ENCODE results near the gene NRN1.
A peak's percentile ranks its signal among the peaks of the same experiment; 100 is the strongest.
"Not testable (repeated sequence)": the region's sequence is repeated elsewhere in the genome, so short reads cannot be mapped to it uniquely, and the experiment has no call there.

The NRN1 gene

GRCh38 chr6:6006428-6007365 is at the start of gene NRN1:
NRN1 (minus strand) TSS chr6:6006925; CDS start chr6:6006749, 176 bp downstream.
- DNase-seq (ENCODE audit: low read depth in 4 of 4, low spot score in 1 of 4), result no peak

GRCh38 chr6:6052216-6052615 is 45.5 kb upstream of the NRN1 start:
- no peak for DNase-seq (ENCODE audit: low read depth in 4 of 4, low spot score in 1 of 4)

GRCh38 chr6:6046716-6047115 is 40.0 kb upstream of the NRN1 start:
- no peak for DNase-seq (ENCODE audit: low read depth in 4 of 4, low spot score in 1 of 4)

GRCh38 chr6:6039946-6040509 is 33.3 kb upstream of the NRN1 start:
- no peak for DNase-seq (ENCODE audit: low read depth in 4 of 4, low spot score in 1 of 4)

- DNase-seq (ENCODE audit: low read depth in 4 of 4, low spot score in 1 of 4), result no peak
Observed at GRCh38 chr6:6037179-6037578, 30.5 kb upstream of the NRN1 start.

- no peak for DNase-seq (ENCODE audit: low read depth in 4 of 4, low spot score in 1 of 4)
Observed at GRCh38 chr6:6033858-6034257, 27.1 kb upstream of the NRN1 start.

GRCh38 chr6:6026513-6027205 is 19.9 kb upstream of the NRN1 start:
- DNase-seq (ENCODE audit: low read depth in 4 of 4, low spot score in 1 of 4), result no peak

- no peak for DNase-seq (ENCODE audit: low read depth in 4 of 4, low spot score in 1 of 4)
Observed at GRCh38 chr6:6025736-6026135, 19.0 kb upstream of the NRN1 start.

- DNase-seq (ENCODE audit: low read depth in 4 of 4, low spot score in 1 of 4), result no peak
Observed at GRCh38 chr6:6024220-6024619, 17.5 kb upstream of the NRN1 start.

GRCh38 chr6:6022841-6023240 is 16.1 kb upstream of the NRN1 start:
- not testable (repeated sequence) for DNase-seq (ENCODE audit: low read depth in 4 of 4, low spot score in 1 of 4)

GRCh38 chr6:6008648-6009421 is 2.1 kb upstream of the NRN1 start:
- DNase-seq (ENCODE audit: low read depth in 4 of 4, low spot score in 1 of 4), result peak in 1 of 4 experiments; percentile 64

- DNase-seq (ENCODE audit: low read depth in 4 of 4, low spot score in 1 of 4), result no peak
Observed at GRCh38 chr6:6008089-6008647, 1.4 kb upstream of the NRN1 start.

- DNase-seq (ENCODE audit: low read depth in 4 of 4, low spot score in 1 of 4), result no peak
Observed at GRCh38 chr6:6007366-6008088, 802 bp upstream of the NRN1 start.

GRCh38 chr6:6006006-6006427 is 708 bp downstream of the NRN1 start:
- DNase-seq (ENCODE audit: low read depth in 4 of 4, low spot score in 1 of 4), result no peak

GRCh38 chr6:6005051-6006005 is 1.4 kb downstream of the NRN1 start:
- no peak for DNase-seq (ENCODE audit: low read depth in 4 of 4, low spot score in 1 of 4)

GRCh38 chr6:6004390-6004995 is 2.2 kb downstream of the NRN1 start:
- DNase-seq (ENCODE audit: low read depth in 4 of 4, low spot score in 1 of 4), result no peak

- no peak for DNase-seq (ENCODE audit: low read depth in 4 of 4, low spot score in 1 of 4)
Observed at GRCh38 chr6:6003621-6004366, 2.9 kb downstream of the NRN1 start.
